Stomach (tissue), 9 donors: ENCODE results near the gene ACTBL2. TPM values are rescaled to one million over a fixed set of nuclear protein-coding genes. Genes with fewer than 3 reads are reported as not detected.
A peak's percentile ranks its signal among the peaks of the same experiment; 100 is the strongest.

Source experiments
- DNase-seq, 2 donors: peaks; one replicate each; pipeline versions ENCODE4 v3.0.0 to v3.0.0-alpha.2; 2013 to 2019
- H3K27ac ChIP-seq, 5 donors: fragments of 200-600 bp in 4 of 5; sonication (generic) in 4 of 5; one replicate each; pipeline ENCODE4 v1.5.1; 2013 to 2019; ENCODE audit warnings: mild to moderate bottlenecking in 1 of 5, moderate library complexity in 1 of 5
- H3K27me3 ChIP-seq, 3 donors: fragments of 200-600 bp; sonication (generic); one replicate each; pipeline ENCODE4 v1.5.1; 2017 to 2019; ENCODE audit warnings: mixed run types in 1 of 3
- H3K36me3 ChIP-seq, 4 donors: fragments of 200-600 bp; sonication (generic); 1 replicate in 3 of 4; 2 replicates in 1 of 4; pipeline ENCODE4 v1.5.1; 2016 to 2019
- H3K4me1 ChIP-seq, 4 donors: fragments of 200-600 bp; sonication (generic); one replicate each; pipeline ENCODE4 v1.5.1; 2016 to 2019
- H3K4me3 ChIP-seq, 4 donors: fragments of 200-600 bp; sonication (generic) in 3 of 4; one replicate each; pipeline ENCODE4 v1.5.1; 2016 to 2019; ENCODE audit warnings: mild to moderate bottlenecking in 1 of 4
- H3K9me3 ChIP-seq, 4 donors: fragments of 200-600 bp; sonication (generic); one replicate each; pipeline ENCODE4 v1.5.1; 2016 to 2019
- CTCF ChIP-seq, 7 experiments: fragments of 450-650 bp in 4 of 7; fragments of 200-600 bp in 3 of 7; sonication (generic) in 3 of 7; IDR thresholded peaks; one replicate each; pipeline ENCODE4 v1.5.1; 2016 to 2019; ENCODE audit warnings: antibody characterized with exemption in 7 of 7, control low read depth in 2 of 7, mild to moderate bottlenecking in 1 of 7
- EP300 ChIP-seq: sonication (generic); formaldehyde crosslinking; IDR thresholded peaks from one replicate; pipeline ENCODE4 v1.6.1; 2017; ENCODE audit warnings: antibody characterized with exemption
- POLR2A ChIP-seq, 4 donors: fragments of 450-650 bp; IDR thresholded peaks; one replicate each; pipeline ENCODE4 v1.6.1; 2016; ENCODE audit warnings: antibody characterized with exemption in 4 of 4, control low read depth in 2 of 4, mild to moderate bottlenecking in 1 of 4, moderate library complexity in 1 of 4
- POLR2AphosphoS5 ChIP-seq, 3 donors: sonication (generic); formaldehyde crosslinking; IDR thresholded peaks; one replicate each; pipeline ENCODE4 v1.6.1; 2016; ENCODE audit warnings: antibody characterized with exemption in 3 of 3
- WGBS, 5 donors: extraction: QIAGEN DNeasy Blood & Tissue Kit in 3 of 5; methylation state at CpG; one replicate each; pipeline versions ENCODE4 v1.1.5 to v1.1.7; 2013 to 2018; 5-methylcytosine and 5-hydroxymethylcytosine counted together
- intact Hi-C: fragments of 100-400 bp; cut with DNase I; formaldehyde crosslinking; loops from one replicate; pipeline ENCODE4 v1.15.1; 2023; ENCODE audit warnings: low total_unique reads
- polyA plus RNA-seq, 3 donors: library from polyadenylated mRNA; stranded (reverse); fragments of 200-250 nt; gene quantifications; one replicate each; pipeline ENCODE4 v1.2.3, GENCODE V29; 2013
- total RNA-seq, 5 donors: library from RNA; depleted of rRNA; stranded (reverse); fragments of >200 nt; gene quantifications; one replicate each; pipeline versions ENCODE4 v1.1.0 to v1.2.3, GENCODE V29; 2014 to 2016
- donor health status: healthy with polysubstance abuse.
- donor health status: Bipolar disorder and iron deficiency.
- donor health status: healthy.

ACTBL2 gene
- total and polyA plus RNA-seq, 8 donors, result 0.05 to 0.19 TPM; not detected in 6

GRCh38 chr5:57495285-57496086, 12.9 kb upstream of the ACTBL2 start:
- no peaks in the 10 kb centered on the region for H3K9me3 ChIP-seq
- TF ChIP-seq EP300 (no peak), CTCF (IDR thresholded peaks at IDR 0.05) (no peak), POLR2A (IDR thresholded peaks at IDR 0.05) (no peak), POLR2AphosphoS5 (IDR thresholded peaks at IDR 0.05) (no peak)
- H3K27ac ChIP-seq, result peak overlapping the region in 3 of 5 donors; percentile 25 to 48 (median 47)
- H3K4me3 ChIP-seq, result no peak overlapping the region
- intact Hi-C loops, result no loop called here
- peaks cover 0 to 48% (median 13%) of the 10 kb centered on the region in 4 donors for H3K4me1 ChIP-seq
- 54 to 62% (median 59%) methylated on average over 6 of the region's 6 CpGs for WGBS, 5 donors
- no peaks in the 10 kb centered on the region for H3K36me3 ChIP-seq
- no peak for DNase-seq
- H3K27me3 ChIP-seq, result no peaks in the 10 kb centered on the region

- WGBS, 5 donors, result 42 to 46% (median 44%) methylated on average over 6 of the region's 6 CpGs
- Histone ChIP-seq H3K36me3 (no peaks in the 10 kb centered on the region), H3K27ac (peak overlapping the region in 3 of 5 donors; percentile 25 to 48 (median 47)), H3K4me1 (peaks cover 0 to 43% (median 12%) of the 10 kb centered on the region in 4 donors), H3K27me3 (no peaks in the 10 kb centered on the region), H3K9me3 (no peaks in the 10 kb centered on the region), H3K4me3 (no peak overlapping the region)
- DNase-seq, result peak; percentile 77 to 85
- intact Hi-C loops, result no loop called here
- TF ChIP-seq POLR2AphosphoS5 (IDR thresholded peaks at IDR 0.05), result peak in 1 of 3 donors; percentile 46
- no peak for TF ChIP-seq CTCF (IDR thresholded peaks at IDR 0.05)
Observed at GRCh38 chr5:57494104-57495098, 11.8 kb upstream of the ACTBL2 start.

DNA sequence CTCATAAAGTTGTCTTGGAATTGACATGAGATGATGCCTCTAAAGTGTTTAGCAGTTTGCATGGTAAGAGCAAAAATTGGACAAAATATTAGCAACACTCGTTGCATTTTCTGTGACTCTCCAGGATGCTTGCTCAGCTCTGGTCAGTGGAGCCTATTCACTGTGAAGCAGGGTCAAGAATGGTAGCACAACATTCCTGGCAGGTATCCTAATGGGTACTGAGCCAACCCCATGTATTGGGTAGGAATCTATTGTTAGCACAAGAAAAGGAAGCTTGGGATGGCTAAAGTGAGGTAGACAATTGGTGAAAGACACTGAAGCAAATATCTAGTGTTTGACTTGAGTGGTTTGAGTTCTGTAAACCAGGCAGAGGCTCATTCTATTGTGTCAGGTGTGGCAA, 10.4 kb upstream of the ACTBL2 start:
- intact Hi-C loops, result no loop called here

More for the DNA sequence above, 10.4 kb upstream of the ACTBL2 start:
- 43 to 93% (median 59%) methylated on average over 1 of the region's 1 CpG for WGBS, 5 donors
- peaks cover 0 to 34% (median 10%) of the 10 kb centered on the region in 4 donors for H3K4me1 ChIP-seq
- no peak for TF ChIP-seq CTCF (IDR thresholded peaks at IDR 0.05)
- TF ChIP-seq EP300, result no peak
- no peak for TF ChIP-seq POLR2A (IDR thresholded peaks at IDR 0.05)
- TF ChIP-seq POLR2AphosphoS5 (IDR thresholded peaks at IDR 0.05), result no peak
- no peak overlapping the region for H3K27ac ChIP-seq
- no peaks in the 10 kb centered on the region for H3K9me3 ChIP-seq
- DNase-seq, result no peak
- H3K27me3 ChIP-seq, result no peaks in the 10 kb centered on the region
- no peaks in the 10 kb centered on the region for H3K36me3 ChIP-seq
- no peak overlapping the region for H3K4me3 ChIP-seq
